Natural killer cell (primary cell): ENCODE data around the gene LINC00305. TPM values are rescaled to one million over a fixed set of nuclear protein-coding genes. Genes with fewer than 3 reads are reported as not detected.

ENCODE experiments used
- ATAC-seq, 3 donors: fragments of 150-1000 bp in 2 of 3; fragments of 200-7000 bp in 1 of 3; cut with Tn5 transposase; 1 replicate in 1 of 3; 2 replicates in 2 of 3; pipeline ENCODE4 v1.10.0; 2021; ENCODE audit warnings: mild to moderate bottlenecking in 2 of 3, moderate library complexity in 2 of 3
- DNase-seq, 2 donors: peaks; one replicate each; pipeline versions ENCODE4 v3.0.0 to v3.0.0-alpha.2; 2013 to 2021; ENCODE audit warnings: mixed read lengths in 1 of 2
- H3K27ac ChIP-seq: one replicate; pipeline ENCODE4 v1.5.1; 2013; ENCODE audit warnings: mild to moderate bottlenecking, low read length
- H3K27me3 ChIP-seq: one replicate; pipeline ENCODE4 v1.6.1; 2013; ENCODE audit warnings: low read length; ENCODE audit not compliant: control insufficient read depth, insufficient read depth
- H3K36me3 ChIP-seq: one replicate; pipeline ENCODE4 v1.6.1; 2013; ENCODE audit warnings: low read length; ENCODE audit not compliant: control insufficient read depth, insufficient read depth
- H3K4me1 ChIP-seq: one replicate; pipeline ENCODE4 v1.6.1; 2013; ENCODE audit warnings: low read length; ENCODE audit not compliant: control insufficient read depth, insufficient read depth
- H3K4me3 ChIP-seq: one replicate; pipeline ENCODE4 v1.5.1; 2013; ENCODE audit warnings: low read length
- H3K9me3 ChIP-seq: one replicate; pipeline ENCODE4 v1.6.1; 2013; ENCODE audit warnings: low read length; ENCODE audit not compliant: control insufficient read depth, insufficient read depth
- H3K27ac Mint-ChIP-seq, 2 donors: one replicate each; pipeline ENCODE4 v1.8.0; 2022; ENCODE audit warnings: mild to moderate bottlenecking in 2 of 2, mixed read lengths in 2 of 2, moderate library complexity in 1 of 2
- H3K27me3 Mint-ChIP-seq, 2 donors: one replicate each; pipeline ENCODE4 v1.8.0; 2022; ENCODE audit warnings: low read depth in 2 of 2, mixed read lengths in 2 of 2
- H3K36me3 Mint-ChIP-seq: one replicate; pipeline ENCODE4 v1.8.0; 2022; ENCODE audit warnings: mixed read lengths
- H3K4me1 Mint-ChIP-seq, 2 donors: one replicate each; pipeline ENCODE4 v1.8.0; 2022; ENCODE audit warnings: mixed read lengths in 2 of 2
- H3K4me3 Mint-ChIP-seq: one replicate; pipeline ENCODE4 v1.8.0; 2022; ENCODE audit warnings: mild to moderate bottlenecking, moderate library complexity, mixed read lengths
- H3K9me3 Mint-ChIP-seq, 2 donors: one replicate each; pipeline ENCODE4 v1.8.0; 2022; ENCODE audit warnings: mixed read lengths in 2 of 2
- WGBS: methylation state at CpG from one replicate; pipeline ENCODE4 v1.1.7; 2013; ENCODE audit warnings: missing lambda C conversion rate; ENCODE audit not compliant: insufficient coverage; 5-methylcytosine and 5-hydroxymethylcytosine counted together
- intact Hi-C: fragments of 100-400 bp; cut with micrococcal nuclease; formaldehyde crosslinking; loops from one replicate; pipeline ENCODE4 v1.14.2; 2022
- total RNA-seq, 4 donors: library from RNA; stranded (reverse); fragments of 120-200 nt in 1 of 4; gene quantifications; one replicate each; pipeline versions ENCODE4 v1.2.3 to v1.2.4, GENCODE V29; 2013 to 2022
- TF ChIP-seq, protein P1 (sequence below): fragments of 200-600 bp; IDR thresholded peaks from one replicate; pipeline ENCODE4 v1.8.0; 2022; ENCODE audit warnings: antibody characterized with exemption

The LINC00305 gene
- total RNA-seq, 3 donors from 2014 or later (not counting 1 experiment from before 2014, with no cell fraction given), result not detected

GRCh38 chr18:64083916-64084315, 65.0 kb downstream of the LINC00305 start:
- intact Hi-C loops, result no loop called here
- 30% methylated on average over 1 of the region's 1 CpG for WGBS

GRCh38 chr18:64082513-64082912, 66.4 kb downstream of the LINC00305 start:
- H3K4me3 Mint-ChIP-seq, result no peak overlapping the region
- H3K27me3 Mint-ChIP-seq, result peaks cover 0 to 6% of the 10 kb centered on the region in 2 donors
- Histone ChIP-seq H3K36me3 (no peaks in the 10 kb centered on the region), H3K9me3 (no peaks in the 10 kb centered on the region), H3K27ac (no peak overlapping the region), H3K4me1 (no peaks in the 10 kb centered on the region), H3K27me3 (no peaks in the 10 kb centered on the region), H3K4me3 (no peak overlapping the region)
- no peak overlapping the region for H3K27ac Mint-ChIP-seq
- intact Hi-C loops, result no loop called here
- no peaks in the 10 kb centered on the region for H3K4me1 Mint-ChIP-seq
- TF ChIP-seq, protein P1, sequence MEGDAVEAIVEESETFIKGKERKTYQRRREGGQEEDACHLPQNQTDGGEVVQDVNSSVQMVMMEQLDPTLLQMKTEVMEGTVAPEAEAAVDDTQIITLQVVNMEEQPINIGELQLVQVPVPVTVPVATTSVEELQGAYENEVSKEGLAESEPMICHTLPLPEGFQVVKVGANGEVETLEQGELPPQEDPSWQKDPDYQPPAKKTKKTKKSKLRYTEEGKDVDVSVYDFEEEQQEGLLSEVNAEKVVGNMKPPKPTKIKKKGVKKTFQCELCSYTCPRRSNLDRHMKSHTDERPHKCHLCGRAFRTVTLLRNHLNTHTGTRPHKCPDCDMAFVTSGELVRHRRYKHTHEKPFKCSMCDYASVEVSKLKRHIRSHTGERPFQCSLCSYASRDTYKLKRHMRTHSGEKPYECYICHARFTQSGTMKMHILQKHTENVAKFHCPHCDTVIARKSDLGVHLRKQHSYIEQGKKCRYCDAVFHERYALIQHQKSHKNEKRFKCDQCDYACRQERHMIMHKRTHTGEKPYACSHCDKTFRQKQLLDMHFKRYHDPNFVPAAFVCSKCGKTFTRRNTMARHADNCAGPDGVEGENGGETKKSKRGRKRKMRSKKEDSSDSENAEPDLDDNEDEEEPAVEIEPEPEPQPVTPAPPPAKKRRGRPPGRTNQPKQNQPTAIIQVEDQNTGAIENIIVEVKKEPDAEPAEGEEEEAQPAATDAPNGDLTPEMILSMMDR, result no peak
- DNase-seq (no peak), ATAC-seq (no peak)
- no peaks in the 10 kb centered on the region for H3K36me3 Mint-ChIP-seq
- peaks cover 0 to 2% of the 10 kb centered on the region in 2 donors for H3K9me3 Mint-ChIP-seq

More at GRCh38 chr18:64083916-64084315, 65.0 kb downstream of the LINC00305 start:
- H3K27ac ChIP-seq, result no peak overlapping the region
- no peak overlapping the region for H3K4me3 Mint-ChIP-seq
- H3K27ac Mint-ChIP-seq, result no peak overlapping the region
- H3K4me1 ChIP-seq, result no peaks in the 10 kb centered on the region
- H3K9me3 ChIP-seq, result no peaks in the 10 kb centered on the region
- H3K4me1 Mint-ChIP-seq, result no peaks in the 10 kb centered on the region
- peaks cover 0 to 8% of the 10 kb centered on the region in 2 donors for H3K27me3 Mint-ChIP-seq
- no peaks in the 10 kb centered on the region for H3K36me3 ChIP-seq
- ATAC-seq (no peak), DNase-seq (no peak)
- no peak overlapping the region for H3K4me3 ChIP-seq
- H3K27me3 ChIP-seq, result no peaks in the 10 kb centered on the region
- TF ChIP-seq, protein P1, result no peak
- H3K36me3 Mint-ChIP-seq, result no peaks in the 10 kb centered on the region
- H3K9me3 Mint-ChIP-seq, result no peaks in the 10 kb centered on the region

GRCh38 chr18:64082054-64082453, 66.8 kb downstream of the LINC00305 start:
- H3K4me3 ChIP-seq, result no peak overlapping the region
- H3K9me3 Mint-ChIP-seq, result peaks cover 0 to 2% of the 10 kb centered on the region in 2 donors
- H3K27ac Mint-ChIP-seq, result no peak overlapping the region
- TF ChIP-seq, protein P1, result no peak
- H3K36me3 Mint-ChIP-seq, result no peaks in the 10 kb centered on the region
- no peaks in the 10 kb centered on the region for H3K27me3 ChIP-seq
- intact Hi-C loops, result no loop called here
- H3K36me3 ChIP-seq, result no peaks in the 10 kb centered on the region
- no peak overlapping the region for H3K4me3 Mint-ChIP-seq
- H3K4me1 ChIP-seq, result no peaks in the 10 kb centered on the region
- H3K27me3 Mint-ChIP-seq, result peaks cover 0 to 6% of the 10 kb centered on the region in 2 donors
- 83% methylated on average over 1 of the region's 1 CpG for WGBS
- no peak overlapping the region for H3K27ac ChIP-seq
- no peak for DNase-seq
- no peaks in the 10 kb centered on the region for H3K9me3 ChIP-seq
- no peak for ATAC-seq
- no peaks in the 10 kb centered on the region for H3K4me1 Mint-ChIP-seq

GRCh38 chr18:64073971-64074370, 74.9 kb downstream of the LINC00305 start:
- Histone ChIP-seq H3K27me3 (no peaks in the 10 kb centered on the region), H3K4me1 (no peaks in the 10 kb centered on the region), H3K4me3 (no peak overlapping the region), H3K36me3 (no peaks in the 10 kb centered on the region), H3K27ac (no peak overlapping the region), H3K9me3 (peaks cover 5% of the 10 kb centered on the region)
- Mint-ChIP-seq H3K27me3 (no peaks in the 10 kb centered on the region), H3K4me3 (no peak overlapping the region), H3K9me3 (peaks cover 2 to 8% of the 10 kb centered on the region in 2 donors), H3K36me3 (no peaks in the 10 kb centered on the region), H3K27ac (no peak overlapping the region), H3K4me1 (no peaks in the 10 kb centered on the region)
- ATAC-seq, result no peak
- WGBS, result 84% methylated on average over 4 of the region's 4 CpGs
- intact Hi-C loops, result no loop called here
- TF ChIP-seq, protein P1, result no peak
- DNase-seq, result no peak
